ENCODE results near the gene PDE8A.

The PDE8A gene

DNA sequence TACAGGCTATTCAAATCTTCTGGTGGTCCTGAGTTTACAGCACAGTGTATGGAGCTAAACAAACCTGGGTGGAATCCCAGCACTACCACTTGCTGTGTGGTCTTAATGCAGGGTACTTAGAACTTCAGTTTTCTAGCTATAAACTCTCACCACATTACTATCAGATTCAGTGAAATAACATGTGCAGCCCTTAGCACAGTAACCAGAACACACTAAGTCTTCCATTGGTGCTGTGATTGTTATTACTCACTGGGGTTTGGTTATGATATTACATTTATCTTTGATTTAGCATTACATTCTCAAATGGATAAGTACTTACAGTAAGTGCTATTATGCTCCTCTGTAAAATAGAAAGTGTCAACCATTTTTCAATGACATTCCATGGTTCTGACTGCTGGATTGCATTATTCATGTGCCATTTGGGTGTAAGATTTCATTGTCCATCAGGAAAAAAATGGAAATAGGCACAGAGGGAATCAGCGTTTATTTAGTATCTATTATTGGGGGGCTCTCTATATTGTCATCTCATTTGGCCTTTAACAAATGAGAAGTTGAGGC lies 81.9 kb downstream of the PDE8A start:
- DNase-seq (ENCODE audit: low read depth) = no peak
- H3K4me3 ChIP-seq (ENCODE audit: control insufficient read depth, low read depth, low read length) = no peak overlapping the region
- no peak for TF ChIP-seq CTCF (IDR thresholded peaks at IDR 0.05; ENCODE audit: control insufficient read depth, insufficient read depth, low read depth, low read length, missing control alignments)

GRCh38 chr15:85064710-85065109 lies 83.1 kb downstream of the PDE8A start:
- no peak for TF ChIP-seq CTCF (IDR thresholded peaks at IDR 0.05; ENCODE audit: control insufficient read depth, insufficient read depth, low read depth, low read length, missing control alignments)
- no peak overlapping the region for H3K4me3 ChIP-seq (ENCODE audit: control insufficient read depth, low read depth, low read length)
- no peak for DNase-seq (ENCODE audit: low read depth)

DNA sequence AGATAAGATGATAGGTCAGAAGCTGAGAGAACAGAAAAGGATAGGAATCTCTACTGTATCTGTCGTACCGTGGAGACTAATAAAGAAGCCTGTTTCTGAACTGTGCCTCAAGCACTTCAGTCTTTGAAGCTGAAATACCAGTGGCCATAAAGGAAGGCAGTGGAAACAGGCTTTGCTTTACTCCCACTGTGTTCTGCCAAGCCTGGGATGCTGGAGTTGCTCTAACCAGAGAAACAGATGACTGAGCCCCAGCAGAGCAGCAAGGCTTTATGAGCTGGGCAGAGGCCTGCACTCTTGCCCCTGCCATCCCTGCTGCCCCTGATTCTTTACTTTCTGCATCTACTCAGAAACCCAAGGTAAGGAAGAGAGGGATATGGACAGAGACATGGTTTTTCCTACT lies 89.4 kb downstream of the PDE8A start:
- TF ChIP-seq CTCF (IDR thresholded peaks at IDR 0.05; ENCODE audit: control insufficient read depth, insufficient read depth, low read depth, low read length, missing control alignments) = no peak
- no peak for DNase-seq (ENCODE audit: low read depth)
- no peak overlapping the region for H3K4me3 ChIP-seq (ENCODE audit: control insufficient read depth, low read depth, low read length)

- DNase-seq (ENCODE audit: low read depth) = no peak
- no peak for TF ChIP-seq CTCF (IDR thresholded peaks at IDR 0.05; ENCODE audit: control insufficient read depth, insufficient read depth, low read depth, low read length, missing control alignments)
- H3K4me3 ChIP-seq (ENCODE audit: control insufficient read depth, low read depth, low read length) = no peak overlapping the region
Measured at GRCh38 chr15:85071504-85071903, 89.8 kb downstream of the PDE8A start.

DNA sequence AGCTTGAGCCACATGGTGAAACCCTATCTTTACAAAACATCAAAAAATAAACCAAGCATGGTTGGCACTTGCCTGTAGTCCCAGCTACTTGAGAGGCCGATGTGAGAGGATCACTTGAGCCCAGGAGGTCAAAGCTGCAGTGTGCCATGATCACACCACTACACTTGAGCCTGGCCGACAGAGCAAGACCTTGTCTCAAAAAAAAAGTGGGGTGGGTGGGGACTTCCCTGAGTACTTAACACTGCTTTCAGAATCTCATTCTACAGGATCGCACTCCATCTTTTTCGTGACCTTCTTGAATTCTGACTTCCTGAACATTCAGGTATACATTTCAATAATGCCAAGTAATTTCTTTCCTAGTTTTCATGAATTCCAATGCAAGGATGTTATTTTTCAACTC lies 91.3 kb downstream of the PDE8A start:
- DNase-seq (ENCODE audit: low read depth) = no peak
- no peak for TF ChIP-seq CTCF (IDR thresholded peaks at IDR 0.05; ENCODE audit: control insufficient read depth, insufficient read depth, low read depth, low read length, missing control alignments)
- H3K4me3 ChIP-seq (ENCODE audit: control insufficient read depth, low read depth, low read length) = no peak overlapping the region

GRCh38 chr15:85073556-85074194 lies 92.0 kb downstream of the PDE8A start:
- no peak for TF ChIP-seq CTCF (IDR thresholded peaks at IDR 0.05; ENCODE audit: control insufficient read depth, insufficient read depth, low read depth, low read length, missing control alignments)
- no peak overlapping the region for H3K4me3 ChIP-seq (ENCODE audit: control insufficient read depth, low read depth, low read length)
- no peak for DNase-seq (ENCODE audit: low read depth)

Data from AG09309 (cell line).